Suprapubic skin (tissue), 4 donors: ENCODE results near the gene VLDLR.

ENCODE experiments used
- CTCF ChIP-seq, 2 donors: fragments of 200-600 bp in 1 of 2; fragments of 450-650 bp in 1 of 2; sonication (generic) in 1 of 2; IDR thresholded peaks; one replicate each; pipeline ENCODE4 v1.5.1; 2016 to 2019; ENCODE audit warnings: antibody characterized with exemption in 2 of 2, mild to moderate bottlenecking in 1 of 2, moderate library complexity in 1 of 2
- POLR2A ChIP-seq, 2 donors: fragments of 450-650 bp; IDR thresholded peaks; one replicate each; pipeline ENCODE4 v1.6.1; 2017; ENCODE audit warnings: antibody characterized with exemption in 2 of 2, mild to moderate bottlenecking in 2 of 2, moderate library complexity in 2 of 2
- POLR2AphosphoS5 ChIP-seq, 3 donors: sonication (generic); formaldehyde crosslinking; IDR thresholded peaks; one replicate each; pipeline ENCODE4 v1.6.1; 2017; ENCODE audit warnings: antibody characterized with exemption in 3 of 3

DNA sequence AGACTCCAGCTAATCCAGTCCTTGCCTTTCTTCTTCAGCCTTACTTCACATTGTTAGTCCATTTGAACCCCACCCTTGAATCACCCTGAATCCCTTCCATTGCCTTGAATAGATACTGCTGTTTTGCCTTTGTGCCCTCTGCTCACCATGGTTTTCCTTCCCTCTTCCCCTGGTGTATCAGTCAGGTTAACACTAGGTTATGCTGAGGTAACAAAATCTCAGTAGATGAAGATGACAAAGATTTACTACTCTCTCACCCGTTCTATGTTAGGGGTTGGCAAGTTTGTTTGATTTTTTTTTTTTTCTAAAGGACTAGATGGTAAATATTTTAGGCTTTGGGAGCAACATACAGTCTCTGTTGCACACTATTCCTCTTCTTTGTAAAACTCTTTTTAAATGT is 3.3 kb upstream of the VLDLR start:
- no peak for TF ChIP-seq CTCF (IDR thresholded peaks at IDR 0.05)
- no peak for TF ChIP-seq POLR2AphosphoS5 (IDR thresholded peaks at IDR 0.05)
- TF ChIP-seq POLR2A (IDR thresholded peaks at IDR 0.05): no peak
